Skeletal muscle satellite cell (primary cell): Measurements from ENCODE around the gene MAP4.
"Not testable (repeated sequence)": the region's sequence is repeated elsewhere in the genome, so short reads cannot be mapped to it uniquely, and the experiment has no call there.

Experiments
- H3K27me3 ChIP-seq: 2 replicates; pipeline ENCODE4 v1.7.0; 2013; ENCODE audit warnings: low read length; ENCODE audit not compliant: control insufficient read depth, insufficient read depth
- H3K36me3 ChIP-seq: 2 replicates; pipeline ENCODE4 v1.7.0; 2013; ENCODE audit warnings: mild to moderate bottlenecking, control low read depth, low read length; ENCODE audit not compliant: insufficient read depth
- H3K4me1 ChIP-seq: 2 replicates; pipeline ENCODE4 v1.7.0; 2013; ENCODE audit warnings: low read length; ENCODE audit not compliant: control insufficient read depth, insufficient read depth
- H3K4me2 ChIP-seq: 2 replicates; pipeline ENCODE4 v1.7.0; 2013; ENCODE audit warnings: mild to moderate bottlenecking, low read length
- H3K4me3 ChIP-seq: 2 replicates; pipeline ENCODE4 v1.7.0; 2013; ENCODE audit warnings: low read length
- H3K9ac ChIP-seq: 2 replicates; pipeline ENCODE4 v1.7.0; 2013; ENCODE audit warnings: mild to moderate bottlenecking, low read depth, low read length, moderate library complexity
- H3K9me3 ChIP-seq: replicated peaks from 2 replicates; pipeline ENCODE4 v1.7.0; 2013; ENCODE audit warnings: mild to moderate bottlenecking, control low read depth, low read length

The MAP4 gene

GRCh38 chr3:47890828-47891612 is 125.2 kb downstream of the MAP4 start:
- H3K4me3 ChIP-seq, result no peak overlapping the region
- no peak overlapping the region for H3K4me2 ChIP-seq
- no peaks in the 10 kb centered on the region for H3K27me3 ChIP-seq
- H3K36me3 ChIP-seq, result peaks cover 55% of the 10 kb centered on the region
- no peaks in the 10 kb centered on the region for H3K4me1 ChIP-seq
- H3K9me3 ChIP-seq, result no peaks in the 10 kb centered on the region
- no peak overlapping the region for H3K9ac ChIP-seq

- no peak overlapping the region for H3K4me3 ChIP-seq
- no peaks in the 10 kb centered on the region for H3K9me3 ChIP-seq
- peaks cover 49% of the 10 kb centered on the region for H3K36me3 ChIP-seq
- no peaks in the 10 kb centered on the region for H3K4me1 ChIP-seq
- no peaks in the 10 kb centered on the region for H3K27me3 ChIP-seq
- no peak overlapping the region for H3K9ac ChIP-seq
- no peak overlapping the region for H3K4me2 ChIP-seq
Observed at GRCh38 chr3:47890126-47890827, 125.9 kb downstream of the MAP4 start.

DNA sequence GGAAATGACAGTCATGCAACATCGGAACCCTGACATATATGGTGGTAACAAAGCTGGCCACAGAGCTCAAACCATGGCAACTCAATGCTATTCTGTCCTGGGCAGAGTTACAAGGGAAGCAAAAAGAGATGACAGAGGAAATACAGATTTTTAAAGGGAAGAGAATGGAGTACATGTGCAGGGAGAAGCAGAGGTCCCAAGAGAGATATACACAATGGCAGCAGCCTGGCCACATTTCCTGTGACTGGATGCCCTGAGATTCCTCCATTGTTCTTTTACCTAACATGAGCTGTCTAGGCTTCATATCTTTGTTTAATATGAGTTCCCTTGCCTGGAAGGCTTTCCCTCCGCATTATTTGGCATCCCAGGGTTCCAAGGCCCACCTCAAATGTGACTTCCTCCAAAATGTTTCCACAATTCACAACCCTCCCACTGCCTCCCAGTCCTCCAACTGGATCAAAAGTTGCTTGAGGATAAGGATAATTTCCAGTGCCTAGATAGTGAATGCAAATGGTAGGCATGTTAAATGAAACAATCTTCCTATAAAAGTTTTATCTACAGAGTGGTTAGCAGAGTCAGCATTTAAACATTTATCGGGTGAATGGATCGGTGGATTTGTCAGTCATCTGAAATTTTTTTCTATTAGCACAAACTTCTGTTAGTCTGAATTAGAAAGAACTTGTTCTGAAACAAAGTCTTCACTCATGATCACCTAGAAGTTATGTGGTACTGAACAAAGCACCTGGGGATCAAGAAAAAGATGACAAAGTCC is 127.0 kb downstream of the MAP4 start:
- Histone ChIP-seq H3K9ac (no peak overlapping the region), H3K4me2 (no peak overlapping the region), H3K4me1 (no peaks in the 10 kb centered on the region), H3K9me3 (no peaks in the 10 kb centered on the region), H3K36me3 (peaks cover 57% of the 10 kb centered on the region), H3K4me3 (no peak overlapping the region), H3K27me3 (no peaks in the 10 kb centered on the region)

DNA sequence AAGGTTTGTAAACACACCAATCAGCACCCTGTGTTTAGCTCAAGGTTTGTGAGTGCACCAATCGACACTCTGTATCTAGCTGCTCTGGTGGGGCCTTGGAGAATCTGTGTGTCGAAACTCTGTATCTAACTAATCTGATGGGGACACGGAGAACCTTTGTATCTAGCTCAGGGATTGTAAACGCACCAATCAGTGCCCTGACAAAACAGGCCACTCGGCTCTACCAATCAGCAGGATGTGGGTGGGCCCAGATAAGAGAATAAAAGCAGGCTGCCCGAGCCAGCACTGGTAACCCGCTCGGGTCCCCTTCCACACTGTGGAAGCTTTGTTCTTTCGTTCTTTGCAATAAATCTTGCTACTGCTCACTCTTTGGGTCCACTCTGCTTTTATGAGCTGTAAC is 128.2 kb downstream of the MAP4 start:
- not testable (repeated sequence) for H3K4me1 ChIP-seq, H3K27me3 ChIP-seq, H3K9me3 ChIP-seq, H3K4me3 ChIP-seq, H3K9ac ChIP-seq, H3K4me2 ChIP-seq
- H3K36me3 ChIP-seq, result peaks cover 58% of the 10 kb centered on the region

GRCh38 chr3:47885168-47885567 is 131.0 kb downstream of the MAP4 start:
- Histone ChIP-seq H3K27me3 (no peaks in the 10 kb centered on the region), H3K36me3 (peaks cover 36% of the 10 kb centered on the region), H3K4me1 (no peaks in the 10 kb centered on the region), H3K9me3 (no peaks in the 10 kb centered on the region), H3K4me3 (no peak overlapping the region), H3K9ac (no peak overlapping the region), H3K4me2 (no peak overlapping the region)

GRCh38 chr3:47884603-47885002 is 131.6 kb downstream of the MAP4 start:
- Histone ChIP-seq H3K36me3 (peaks cover 35% of the 10 kb centered on the region), H3K9ac (no peak overlapping the region), H3K4me1 (no peaks in the 10 kb centered on the region), H3K4me3 (no peak overlapping the region), H3K27me3 (no peaks in the 10 kb centered on the region), H3K4me2 (no peak overlapping the region), H3K9me3 (no peaks in the 10 kb centered on the region)

DNA sequence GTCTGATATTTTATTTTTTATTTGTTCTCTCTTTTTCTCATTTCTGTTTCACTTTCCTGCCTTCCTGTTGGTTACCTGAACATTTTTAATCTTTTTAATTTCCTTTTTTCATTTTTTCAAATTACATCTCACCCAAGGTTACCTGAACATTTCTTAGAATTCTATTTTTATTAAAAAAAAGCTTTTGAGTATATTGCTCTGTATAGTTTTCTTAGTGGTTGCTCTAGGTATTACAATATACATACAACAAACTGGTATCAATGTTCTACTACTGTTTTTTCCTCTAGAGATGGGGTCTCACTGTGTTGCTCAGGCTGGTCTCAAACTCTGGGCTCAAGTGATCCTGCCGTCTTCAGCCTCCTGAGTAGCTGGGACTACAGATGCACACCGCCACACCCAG is 133.9 kb downstream of the MAP4 start:
- no peak overlapping the region for H3K9ac ChIP-seq
- no peaks in the 10 kb centered on the region for H3K9me3 ChIP-seq
- H3K4me2 ChIP-seq, result no peak overlapping the region
- H3K4me3 ChIP-seq, result no peak overlapping the region
- no peaks in the 10 kb centered on the region for H3K27me3 ChIP-seq
- peaks cover 7% of the 10 kb centered on the region for H3K4me1 ChIP-seq
- H3K36me3 ChIP-seq, result peaks cover 23% of the 10 kb centered on the region

DNA sequence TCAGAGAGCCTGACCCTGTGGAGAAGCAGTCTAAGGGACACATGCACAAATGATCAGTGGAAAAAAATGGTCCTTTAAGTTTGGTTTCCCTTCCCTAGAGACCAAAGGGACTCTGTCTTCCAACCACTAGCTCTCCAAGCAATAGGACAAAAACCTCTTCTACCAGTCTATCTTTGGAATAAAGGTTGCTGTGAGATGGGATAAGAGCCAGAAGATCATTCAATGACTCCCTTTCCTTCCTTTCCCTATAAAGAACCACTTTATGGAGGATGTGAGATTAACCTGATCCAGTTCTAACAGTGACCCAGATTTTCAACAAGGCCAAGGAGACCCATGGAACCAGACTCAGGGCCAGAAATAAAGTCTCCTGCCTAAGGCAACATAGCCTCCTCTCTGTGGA is 138.5 kb downstream of the MAP4 start:
- Histone ChIP-seq H3K4me2 (no peak overlapping the region), H3K9me3 (no peaks in the 10 kb centered on the region), H3K36me3 (peaks cover 27% of the 10 kb centered on the region), H3K4me1 (peaks cover 9% of the 10 kb centered on the region), H3K4me3 (no peak overlapping the region), H3K9ac (no peak overlapping the region), H3K27me3 (no peaks in the 10 kb centered on the region)

DNA sequence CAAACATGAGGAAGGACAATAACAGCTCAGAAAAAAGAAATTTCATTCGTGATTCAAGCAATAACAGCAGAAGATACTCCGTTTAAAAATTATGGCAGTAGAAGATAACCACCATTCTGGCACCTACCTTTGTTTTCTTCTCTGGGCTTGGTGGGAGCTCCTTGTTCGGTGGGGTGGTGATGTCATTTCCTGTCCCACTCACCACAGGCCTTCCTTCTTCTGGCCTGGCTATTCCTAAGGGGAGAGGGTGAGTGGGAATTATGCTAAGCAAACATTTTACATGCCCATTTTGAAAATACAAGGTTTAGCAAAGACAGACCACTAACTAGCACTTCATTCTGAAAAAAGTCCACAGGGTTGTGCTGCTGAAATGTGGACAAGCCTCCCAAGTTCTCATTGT is 138.9 kb downstream of the MAP4 start:
- no peak overlapping the region for H3K9ac ChIP-seq
- peaks cover 9% of the 10 kb centered on the region for H3K4me1 ChIP-seq
- H3K36me3 ChIP-seq, result peaks cover 31% of the 10 kb centered on the region
- H3K4me3 ChIP-seq, result no peak overlapping the region
- H3K27me3 ChIP-seq, result no peaks in the 10 kb centered on the region
- no peak overlapping the region for H3K4me2 ChIP-seq
- H3K9me3 ChIP-seq, result no peaks in the 10 kb centered on the region

DNA sequence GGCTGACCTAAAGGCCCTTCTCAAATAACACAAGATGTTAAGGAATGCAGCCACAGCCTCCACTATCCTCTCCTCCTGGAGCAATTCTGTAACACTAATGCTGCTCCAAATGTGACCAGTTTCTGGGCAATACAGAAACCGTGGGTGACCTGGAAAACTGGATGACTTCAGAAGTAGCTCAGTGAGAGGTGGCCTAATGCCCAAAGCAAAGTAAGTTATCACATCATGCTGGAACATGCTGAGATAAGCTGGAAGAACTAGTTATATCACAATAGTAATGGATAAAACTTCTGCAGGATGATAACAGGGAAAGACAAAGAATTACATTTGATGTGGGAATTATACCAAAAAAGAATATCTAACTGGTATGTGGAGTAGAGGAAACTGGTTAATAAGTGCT is 141.3 kb downstream of the MAP4 start:
- Histone ChIP-seq H3K9me3 (no peaks in the 10 kb centered on the region), H3K4me2 (no peak overlapping the region), H3K36me3 (peaks cover 50% of the 10 kb centered on the region), H3K4me1 (peaks cover 9% of the 10 kb centered on the region), H3K9ac (no peak overlapping the region), H3K4me3 (no peak overlapping the region), H3K27me3 (no peaks in the 10 kb centered on the region)

GRCh38 chr3:47874438-47874837 is 141.8 kb downstream of the MAP4 start:
- peaks cover 55% of the 10 kb centered on the region for H3K36me3 ChIP-seq

More at GRCh38 chr3:47874438-47874837, 141.8 kb downstream of the MAP4 start:
- H3K9me3 ChIP-seq, result no peaks in the 10 kb centered on the region
- H3K4me2 ChIP-seq, result no peak overlapping the region
- H3K4me3 ChIP-seq, result no peak overlapping the region
- H3K9ac ChIP-seq, result no peak overlapping the region
- no peaks in the 10 kb centered on the region for H3K27me3 ChIP-seq
- peaks cover 9% of the 10 kb centered on the region for H3K4me1 ChIP-seq
